ENCODE measurements around the gene KIF3A.

The KIF3A gene

DNA sequence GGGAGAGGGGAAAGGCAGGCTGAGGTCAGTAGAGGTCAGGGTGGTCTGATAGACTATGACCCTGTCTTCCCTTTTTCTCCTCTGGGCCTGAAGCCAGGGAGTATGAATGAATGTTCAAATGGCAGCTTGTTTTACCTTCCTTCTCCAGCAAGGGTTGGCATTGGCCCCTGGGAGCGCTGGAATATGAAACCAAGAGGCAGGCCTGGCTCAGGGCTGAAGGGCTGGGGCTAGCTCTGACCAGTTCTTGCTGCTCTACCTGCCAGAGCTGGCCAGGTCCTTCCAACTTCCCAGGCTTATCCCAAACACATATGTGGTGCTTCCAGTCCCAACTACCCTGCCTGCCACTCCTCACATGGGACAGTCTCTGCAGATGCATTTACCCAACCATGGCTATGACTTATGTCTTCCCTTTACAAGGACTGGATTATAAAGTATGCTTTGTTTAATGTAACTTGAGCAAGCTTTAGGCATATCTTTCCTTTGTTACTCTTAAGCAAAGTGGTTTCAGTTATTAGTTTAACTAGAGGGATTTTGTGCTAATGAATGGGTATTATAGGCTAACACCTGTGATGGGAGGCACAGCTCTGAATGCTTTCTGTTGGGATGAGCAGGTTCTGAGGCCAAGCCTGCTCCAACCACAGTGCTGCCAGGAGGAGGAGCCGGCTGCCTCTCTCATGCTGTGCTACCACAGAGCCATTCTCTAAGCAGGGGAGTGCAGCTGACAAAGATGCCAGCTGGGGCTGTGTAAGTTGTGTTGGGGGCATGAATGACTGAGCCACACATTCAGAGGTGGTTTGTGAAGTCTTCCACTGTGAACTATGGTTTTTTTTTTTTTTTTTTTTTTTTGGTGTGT lies 16.0 kb upstream of the KIF3A start:
- no peak for DNase-seq

DNA sequence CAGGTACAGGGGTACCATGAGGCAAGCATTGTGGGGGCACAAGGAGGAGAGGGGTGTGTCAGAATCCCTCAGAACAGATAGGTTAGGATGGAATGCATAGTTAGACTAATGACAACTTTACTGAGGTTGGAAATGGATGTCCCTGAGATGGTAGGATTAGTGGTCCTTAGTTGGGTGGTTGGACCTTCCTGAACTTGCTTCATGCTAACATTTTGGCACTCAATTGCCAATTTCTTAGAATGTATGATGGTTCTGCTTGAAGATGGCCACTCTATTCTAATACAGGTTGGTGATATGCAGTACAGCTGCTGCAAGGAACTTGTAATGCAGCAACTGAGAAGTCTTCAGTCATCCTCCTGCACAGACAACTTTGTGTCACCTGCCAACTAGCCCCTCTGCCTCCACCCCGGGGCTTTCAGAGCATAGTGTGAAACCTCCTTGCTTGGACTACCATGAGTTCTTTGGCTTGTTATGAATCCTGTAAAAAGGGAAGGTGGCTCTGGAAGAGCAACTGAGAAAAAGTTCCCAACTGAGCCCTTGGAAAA lies 15.3 kb upstream of the KIF3A start:
- no peak for DNase-seq

DNA sequence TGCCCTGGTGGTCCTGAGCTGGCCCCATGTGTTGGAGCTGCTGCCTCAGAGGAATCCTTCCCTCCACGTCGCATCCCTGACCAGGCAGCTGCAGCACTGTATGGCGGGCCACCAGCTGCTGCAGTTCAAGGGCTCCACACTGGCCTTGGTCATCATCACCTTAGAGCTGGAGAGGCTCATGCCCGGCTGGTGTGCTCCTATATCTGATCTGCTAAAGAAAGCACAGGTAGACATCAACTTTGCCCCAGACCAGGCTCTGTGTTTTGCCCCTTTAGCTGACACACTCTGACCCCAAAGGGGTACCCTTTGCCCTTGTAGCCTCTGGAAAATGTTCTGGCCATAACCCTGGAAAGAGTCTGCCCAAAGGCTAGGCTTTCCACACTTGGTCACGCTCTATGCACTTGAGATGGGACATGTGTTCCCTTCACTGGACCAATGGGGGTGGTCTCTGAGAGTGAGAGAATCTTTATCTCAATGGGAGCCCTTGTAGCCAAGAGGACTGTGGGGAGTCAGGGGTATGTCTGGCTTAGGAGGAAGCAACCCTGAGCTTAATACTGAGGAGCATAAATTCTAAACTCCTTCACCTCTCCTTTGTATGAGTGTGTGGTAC lies 14.7 kb upstream of the KIF3A start:
- no peak for DNase-seq

DNA sequence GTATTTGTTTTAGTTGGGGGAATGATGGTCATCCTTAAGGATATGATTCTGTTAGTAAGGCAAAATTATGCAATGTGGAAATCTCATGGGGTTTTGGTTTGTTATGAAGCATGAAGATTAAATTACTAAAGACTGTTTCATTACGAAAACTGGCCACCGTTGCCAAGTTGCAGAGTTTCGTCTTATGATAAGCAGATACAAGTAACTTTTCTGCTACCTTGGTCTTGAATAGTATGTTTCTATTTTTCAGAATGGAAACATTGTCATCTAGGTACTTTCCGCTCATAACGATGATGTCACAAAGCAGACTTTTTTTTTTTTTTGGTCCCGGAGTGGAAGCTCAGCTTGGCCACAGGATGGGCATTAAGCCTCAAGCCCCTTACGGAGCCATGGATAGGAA lies 14.1 kb upstream of the KIF3A start:
- no peak for DNase-seq

DNA sequence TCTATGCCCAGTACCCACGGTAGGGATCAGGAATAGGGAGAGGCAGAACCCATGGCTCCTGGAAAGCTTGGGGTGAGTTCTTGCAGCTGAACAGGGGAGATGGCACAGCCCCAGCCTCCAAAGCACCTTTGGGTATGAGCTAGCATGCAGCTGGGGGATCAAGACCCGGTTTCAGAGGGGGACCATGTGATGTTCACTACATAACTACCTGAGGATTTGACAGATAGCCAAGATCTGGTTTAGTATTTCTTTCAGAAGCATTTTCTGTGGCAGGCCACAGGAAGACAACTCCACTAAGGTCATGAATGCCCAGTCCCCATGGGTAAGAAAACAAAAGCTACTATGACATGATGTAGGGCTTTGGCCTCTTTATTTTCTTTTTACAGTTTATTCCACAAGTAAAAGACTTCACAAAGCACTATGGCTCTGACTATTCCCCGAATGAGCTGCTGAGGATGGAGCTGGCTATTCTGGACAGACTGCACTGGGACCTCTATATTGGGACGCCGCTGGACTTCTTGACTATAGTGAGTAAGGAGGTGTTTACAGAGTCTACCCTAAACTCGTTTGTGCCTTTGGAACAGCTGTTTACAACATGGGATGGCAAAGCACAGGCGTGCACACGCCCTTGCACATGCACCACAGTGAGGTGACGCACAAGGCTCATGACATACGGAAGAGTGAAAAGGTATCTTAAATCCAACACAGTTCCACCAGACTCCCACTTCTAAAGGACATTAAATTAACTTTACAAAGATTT lies 13.3 kb upstream of the KIF3A start:
- no peak for DNase-seq

DNA sequence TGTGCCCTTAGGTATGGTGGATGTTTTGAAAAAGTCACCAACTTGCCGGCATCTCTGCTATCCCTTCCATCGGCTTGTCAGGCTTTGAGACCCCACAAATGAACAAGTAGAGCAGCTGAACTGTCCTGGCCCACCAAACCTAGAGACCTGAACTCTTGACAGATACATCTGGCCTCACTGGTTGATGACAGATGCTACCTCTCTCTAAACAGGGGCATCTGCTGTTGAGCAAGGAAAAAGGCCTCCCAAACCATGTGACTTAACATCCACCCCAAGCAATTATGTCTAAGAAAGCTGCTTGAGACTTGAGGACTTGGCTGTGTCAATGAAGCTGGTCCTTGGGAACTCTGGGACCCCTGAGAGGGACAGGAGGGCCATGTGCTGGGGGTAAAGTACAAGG lies 12.2 kb upstream of the KIF3A start:
- DNase-seq: no peak

DNA sequence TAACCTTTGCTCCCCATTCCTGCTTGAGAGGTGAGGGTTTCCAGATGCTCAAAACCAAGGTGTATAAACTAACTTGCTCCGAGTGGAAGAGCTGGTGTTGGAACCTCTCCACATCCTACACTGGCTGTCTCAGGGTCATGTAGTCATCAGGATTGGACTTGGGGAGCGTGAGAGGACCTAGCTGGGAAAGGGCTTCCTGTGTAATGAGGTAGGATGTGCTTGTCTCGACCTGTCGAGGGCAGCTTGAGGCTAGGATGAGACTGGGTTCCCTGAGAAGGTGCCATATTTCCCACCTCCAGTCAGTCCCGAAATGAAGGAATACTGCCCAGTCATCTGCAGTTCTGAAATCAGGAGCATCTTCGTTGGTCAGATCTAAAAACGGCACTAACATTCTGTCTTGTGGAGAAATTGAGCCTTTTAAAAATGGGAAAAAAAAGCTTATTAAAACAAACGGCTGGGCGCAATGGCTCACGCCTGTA lies 11.2 kb upstream of the KIF3A start:
- no peak for DNase-seq

DNA sequence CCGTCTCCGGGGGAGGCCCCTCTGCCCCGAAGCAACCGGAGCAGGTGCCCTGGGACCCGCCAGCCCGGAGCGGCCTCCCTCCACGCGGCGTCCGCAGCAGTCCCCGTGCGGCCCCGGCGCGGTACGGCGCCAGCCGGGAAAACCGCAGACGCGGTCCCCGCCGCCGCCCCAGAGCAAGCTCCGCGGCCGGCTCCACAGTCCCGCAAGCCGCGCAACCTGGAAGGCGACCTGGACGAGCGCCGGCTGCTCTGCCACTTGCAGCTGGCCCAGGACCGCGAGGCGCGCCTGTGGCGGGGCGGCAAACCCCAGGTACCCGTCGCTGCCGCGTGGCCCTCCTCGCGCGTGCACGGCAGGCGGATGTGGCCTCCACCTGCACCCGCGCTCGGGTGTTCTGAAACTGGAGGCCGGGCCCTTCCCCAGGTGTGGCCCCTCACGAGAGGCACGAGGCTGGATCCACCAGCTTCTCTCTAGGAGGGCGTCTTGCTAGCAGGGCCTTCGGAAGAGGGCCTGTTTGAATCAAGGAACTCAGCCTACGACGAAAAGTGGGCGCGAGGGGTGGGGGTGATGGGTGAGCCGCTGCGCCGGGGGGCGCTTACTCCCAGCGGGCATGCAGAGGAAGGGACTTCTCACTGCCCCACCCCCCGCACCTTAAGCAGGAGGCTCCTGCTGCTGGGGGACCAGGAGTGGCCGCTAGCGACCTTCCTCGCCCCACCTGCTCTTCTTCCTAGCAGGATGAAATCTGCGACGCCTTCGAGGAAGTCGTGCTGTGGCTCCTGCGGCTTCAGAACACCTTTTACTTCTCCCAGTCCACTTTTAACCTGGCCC lies 10.5 kb upstream of the KIF3A start:
- peak; percentile 72 for DNase-seq

DNA sequence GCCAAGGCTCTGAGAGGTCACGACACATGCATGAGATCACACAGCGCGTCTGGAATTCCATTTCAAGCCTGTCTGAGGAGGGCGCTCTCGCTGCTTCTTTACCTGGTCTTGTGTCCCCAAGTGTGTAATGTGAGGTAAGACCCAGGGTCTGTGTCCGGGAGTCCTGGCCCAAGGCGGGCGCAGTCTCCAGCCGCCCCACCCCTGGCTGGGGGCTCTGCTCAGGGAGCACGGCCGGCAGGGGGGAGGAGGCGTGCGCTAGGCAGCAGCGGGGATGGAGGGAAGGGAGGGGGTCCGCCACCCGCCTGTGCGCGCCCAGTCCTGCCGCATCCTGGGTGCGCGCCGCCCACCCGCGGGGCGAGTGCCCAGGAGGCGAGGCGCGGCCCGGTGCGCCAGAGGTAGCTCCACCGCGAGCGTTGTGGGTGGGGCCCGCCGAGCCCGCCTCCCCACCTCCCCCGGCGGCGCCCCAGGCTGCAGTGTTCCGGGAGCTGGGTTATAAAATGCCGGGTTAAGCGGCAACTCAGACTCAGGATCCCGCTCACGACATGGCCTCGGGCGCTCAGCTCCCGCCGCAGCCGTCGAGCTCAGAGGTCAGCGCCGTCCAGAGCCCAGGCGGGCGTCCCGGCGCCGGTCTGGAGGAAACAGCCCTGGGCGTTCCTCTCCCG lies 9.7 kb upstream of the KIF3A start, which contains the start of gene CCNI2:
Gene CCNI2 (plus strand): TSS at position 473 of the 662 bp plus-strand sequence. CDS start 70 bp downstream, at position 543.
- peak; percentile 83 for DNase-seq

DNA sequence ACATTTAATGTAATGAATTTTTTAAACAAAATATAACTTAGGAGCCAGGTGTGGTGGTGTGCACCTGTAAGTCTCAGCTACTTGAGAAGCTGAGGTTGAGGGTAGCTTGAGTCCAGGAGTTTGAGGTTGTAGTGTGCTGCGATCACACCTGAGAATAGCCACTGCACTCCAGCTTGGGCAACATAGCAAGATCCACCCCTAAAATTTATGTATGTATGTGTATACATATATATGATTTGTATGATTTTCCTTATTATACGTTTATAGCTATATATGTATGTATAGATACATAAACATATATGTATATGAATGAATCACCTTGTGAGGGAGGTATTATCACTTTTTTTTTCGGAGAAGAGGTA lies 9.2 kb upstream of the KIF3A start:
- DNase-seq: no peak

DNA sequence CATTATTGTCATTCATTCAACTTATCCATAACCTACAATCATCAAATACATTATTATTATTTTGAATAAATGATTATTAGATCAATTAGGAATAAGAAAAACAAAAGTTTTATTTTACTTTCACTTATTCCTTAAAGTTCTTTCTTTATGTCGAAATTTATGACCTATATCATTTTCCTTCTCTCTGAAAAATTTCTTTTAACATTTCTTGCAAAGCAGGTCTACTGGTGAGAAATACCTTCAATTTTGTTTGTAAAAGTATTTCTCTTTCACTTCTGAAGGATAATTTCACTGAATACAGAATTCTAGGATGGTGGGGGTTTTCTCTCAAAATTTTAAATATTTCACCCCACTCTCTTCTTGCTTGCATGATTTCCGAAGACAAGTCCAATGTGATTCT lies 7.3 kb upstream of the KIF3A start:
- no peak for DNase-seq

DNA sequence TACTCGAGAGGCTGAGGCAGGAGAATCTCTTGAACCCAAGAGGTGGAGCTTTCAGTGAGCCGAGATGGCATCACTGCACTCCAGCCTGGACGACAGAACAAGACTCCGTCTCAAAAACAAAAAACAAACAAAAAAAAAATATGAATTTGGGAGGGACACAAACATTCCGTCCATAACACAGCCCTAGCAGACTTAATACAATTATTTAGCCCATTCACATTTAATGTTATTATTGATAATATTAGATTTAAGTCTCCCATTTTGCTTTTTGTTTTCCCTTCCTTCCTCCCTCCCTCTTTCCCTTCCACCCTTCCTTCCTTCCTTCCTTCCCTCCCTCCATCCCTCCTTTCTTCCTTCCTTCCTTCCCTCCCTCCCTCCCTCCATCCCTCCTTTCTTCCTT lies 5.3 kb upstream of the KIF3A start:
- DNase-seq: no peak

DNA sequence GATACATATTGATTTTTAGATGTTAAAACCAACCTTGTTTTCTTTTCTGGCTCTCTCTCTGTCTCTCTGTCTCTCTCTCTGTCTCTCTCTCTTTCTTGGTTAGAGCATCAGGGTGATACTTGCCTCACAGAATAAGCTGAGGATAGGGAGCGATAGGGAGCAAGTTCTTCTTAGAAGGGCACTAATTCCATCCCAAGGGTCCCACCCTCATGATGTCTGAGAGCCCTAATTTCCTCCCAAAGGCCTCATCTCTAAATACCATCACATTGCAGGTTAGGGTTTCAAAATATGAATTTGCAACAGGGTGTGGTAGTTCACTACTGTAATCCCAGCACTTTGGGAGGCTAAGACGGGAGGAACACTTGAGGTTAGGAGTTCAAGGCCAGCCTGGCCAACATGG lies 4.8 kb upstream of the KIF3A start:
- no peak for DNase-seq

DNA sequence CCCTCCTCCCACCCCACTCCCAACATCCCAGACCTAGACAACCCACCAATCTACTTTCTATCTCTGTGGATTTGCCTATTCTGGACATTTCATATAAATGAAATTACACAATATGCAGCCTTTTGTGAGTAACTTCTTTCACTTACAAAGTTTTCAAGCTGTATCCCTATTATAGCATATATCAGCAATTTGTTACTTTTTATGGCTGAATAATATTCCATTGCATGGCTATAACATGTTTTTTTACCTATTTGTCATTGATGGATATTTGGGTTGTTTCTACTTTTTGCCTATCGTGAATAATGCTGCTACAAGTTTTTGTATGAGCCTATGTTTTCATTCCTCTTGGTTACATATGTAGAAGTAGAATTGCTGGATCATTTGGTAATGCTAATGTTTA lies 1.9 kb upstream of the KIF3A start:
- no peak for DNase-seq

DNA sequence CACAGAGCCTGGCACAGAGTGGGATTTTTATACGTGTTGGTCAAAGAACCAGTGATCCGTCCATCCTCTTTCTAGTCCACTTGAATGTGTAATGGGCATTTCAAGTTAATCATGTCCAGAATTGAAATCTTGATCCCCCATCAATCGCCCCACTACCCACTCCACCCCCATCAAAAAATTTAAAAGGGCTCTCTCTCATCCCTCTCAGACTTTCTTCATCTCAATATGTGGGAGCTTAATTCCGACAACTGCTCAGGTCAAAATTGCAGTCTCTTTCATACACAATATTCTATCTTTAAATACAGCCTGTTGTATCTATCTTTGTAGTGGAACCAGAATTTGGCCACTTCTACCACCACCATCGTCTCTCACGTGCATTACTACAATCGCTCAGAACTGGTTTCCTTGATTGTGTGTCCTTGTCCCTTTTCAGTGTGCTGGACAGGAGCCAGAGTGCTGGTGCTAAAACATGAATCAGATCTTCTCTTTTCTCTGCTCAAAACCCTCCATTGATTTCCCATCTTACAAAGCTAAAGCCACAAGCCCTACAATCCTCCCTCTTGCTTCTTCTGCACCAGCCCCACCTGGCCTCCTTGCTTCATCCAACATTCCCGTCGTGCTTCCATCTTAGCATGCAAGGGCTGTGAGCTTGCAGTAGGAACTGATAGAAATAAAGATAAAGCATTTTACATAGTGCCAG lies 786 bp upstream of the KIF3A start:
- DNase-seq: no peak

DNA sequence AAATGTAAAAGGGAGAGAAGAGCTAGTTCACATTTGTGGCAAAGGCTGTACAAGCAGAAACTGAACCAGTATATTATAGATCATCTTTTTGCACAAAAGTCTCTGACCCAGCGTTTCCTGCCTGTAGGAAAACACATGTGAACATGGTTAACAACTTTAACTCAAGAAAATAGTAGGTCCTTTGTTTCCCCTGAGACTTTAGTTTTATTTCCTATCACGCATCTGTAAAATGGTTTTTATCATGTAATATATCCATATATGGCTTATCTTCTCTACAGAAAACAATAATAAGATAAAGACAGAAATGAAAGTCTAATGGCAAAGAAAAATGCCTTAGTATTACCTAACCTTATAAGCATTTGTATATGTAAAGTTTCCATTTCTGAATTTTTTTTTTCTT lies 2.7 kb downstream of the KIF3A start:
- DNase-seq: no peak

DNA sequence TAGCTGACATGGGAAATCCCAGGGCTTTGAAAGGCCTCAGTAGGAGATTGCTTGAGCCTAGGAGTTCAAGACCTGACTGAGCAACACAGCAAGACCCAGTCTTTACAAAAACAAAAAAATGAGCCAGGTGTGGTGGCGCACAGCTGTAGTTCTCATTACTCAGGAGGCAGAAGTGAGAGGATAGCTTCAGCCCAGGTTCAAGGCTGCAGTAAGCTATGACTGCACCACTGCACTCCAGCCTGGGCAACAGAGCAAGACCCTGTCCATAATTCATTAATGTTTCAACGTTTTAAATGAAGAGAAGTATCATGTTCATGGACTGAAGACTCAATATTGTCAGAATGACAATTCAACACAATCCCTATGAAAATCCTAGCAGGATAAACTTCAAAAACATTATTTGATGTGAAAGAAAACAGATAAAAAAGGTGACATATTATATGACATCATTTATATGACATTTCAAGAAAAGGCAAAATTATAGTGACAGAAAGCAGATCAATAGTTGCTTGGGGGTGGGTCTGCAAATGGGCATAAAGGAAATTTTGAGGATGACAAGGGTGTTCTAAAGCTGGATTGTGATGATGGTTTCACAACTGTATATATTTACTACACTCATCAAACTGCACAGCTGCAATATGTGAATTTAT lies 3.7 kb downstream of the KIF3A start:
- no peak for DNase-seq

DNA sequence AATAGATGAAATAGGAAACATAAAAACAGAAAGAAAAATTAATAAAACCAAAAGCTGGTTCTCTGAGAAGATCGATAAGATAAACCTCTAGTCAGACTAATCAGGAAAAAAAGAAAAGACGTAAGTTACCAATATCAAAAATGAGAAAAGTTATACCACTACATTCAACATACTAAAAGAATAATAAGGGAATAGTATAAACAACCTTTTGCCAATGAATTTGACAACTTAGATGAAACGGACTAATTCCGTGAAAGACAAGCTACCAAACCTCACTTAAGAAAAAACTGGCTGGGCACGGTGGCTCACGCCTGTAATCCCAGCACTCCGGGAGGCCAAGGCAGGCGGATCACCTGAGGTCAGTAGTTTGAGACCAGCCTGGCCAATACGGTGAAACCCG lies 7.5 kb downstream of the KIF3A start:
- DNase-seq: no peak

DNA sequence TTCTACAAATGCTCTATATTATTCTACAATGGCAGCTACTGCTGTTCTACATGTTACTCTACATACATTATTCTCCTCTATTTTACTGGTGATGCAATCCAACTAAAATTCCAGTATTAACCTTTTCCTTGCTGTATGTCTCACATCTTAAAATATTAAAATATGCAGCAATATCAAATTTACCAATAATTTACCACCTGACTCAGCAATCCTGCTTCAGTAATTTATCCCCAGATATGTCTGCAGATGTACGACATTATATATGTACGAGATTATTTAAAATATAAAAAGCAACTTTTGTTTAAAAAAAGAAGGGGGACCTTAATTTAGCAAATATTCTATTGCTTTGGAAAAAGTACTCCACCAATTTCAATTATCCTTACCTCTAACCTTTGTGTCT lies 11.6 kb downstream of the KIF3A start:
- no peak for DNase-seq

DNA sequence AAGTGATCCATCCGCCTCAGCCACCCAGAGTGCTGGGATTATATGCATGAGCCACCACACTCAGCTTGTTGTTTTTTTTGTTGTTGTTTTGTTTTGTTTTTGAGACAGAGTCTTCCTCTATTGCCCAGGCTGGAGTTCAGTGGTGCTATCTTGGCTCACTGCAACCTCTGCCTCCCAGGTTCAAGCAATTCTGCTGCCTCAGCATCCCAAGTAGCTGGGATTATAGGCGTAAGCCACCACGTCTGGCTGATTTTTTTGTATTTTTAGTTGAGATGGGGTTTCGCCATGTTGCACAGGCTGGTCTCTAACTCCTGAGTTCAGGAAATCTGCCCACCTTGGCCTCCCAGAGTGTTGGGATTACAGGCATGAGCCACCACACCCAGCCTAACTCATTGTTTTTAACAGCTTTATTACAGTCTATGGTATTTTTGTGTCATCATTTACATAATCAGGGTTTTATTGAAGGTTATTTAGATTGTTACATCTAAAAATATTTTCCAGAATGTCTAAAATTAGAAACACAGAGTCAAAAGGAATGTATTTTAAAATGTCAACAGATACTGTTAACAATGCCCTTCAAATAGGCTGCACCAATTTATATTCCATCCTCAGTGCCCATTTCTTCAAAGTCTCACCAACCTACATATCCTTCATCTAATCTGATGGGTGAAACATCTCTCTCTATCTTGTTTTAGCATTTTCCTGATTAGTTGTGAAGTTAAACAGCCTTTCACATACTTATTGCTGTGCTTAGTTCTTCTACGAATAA lies 18.6 kb downstream of the KIF3A start:
- DNase-seq: no peak
